Pancreas (tissue), 10 donors: Measurements from ENCODE around the gene HPD. TPM values are rescaled to one million over a fixed set of nuclear protein-coding genes. Genes with fewer than 3 reads are reported as not detected.
A peak's percentile ranks its signal among the peaks of the same experiment; 100 is the strongest.

Experiments used
- ATAC-seq, 4 donors: fragments of 200-7000 bp; cut with Tn5 transposase; one replicate each; pipeline versions ENCODE4 v1.8.0 to v1.9.1; 2020; ENCODE audit warnings: mild to moderate bottlenecking in 4 of 4, moderate library complexity in 4 of 4
- DNase-seq, 6 donors: peaks; one replicate each; pipeline ENCODE4 v3.0.0-alpha.2; 2020
- FAIRE-seq: peaks from 2 replicates; lab custom pipeline; 2012; peaks lifted over from hg19 to GRCh38; lab: Jason Lieb, UNC
- H3K27ac ChIP-seq, 4 donors: fragments of 200-600 bp; sonication (generic); 1 replicate in 3 of 4; 2 replicates in 1 of 4; pipeline versions ENCODE4 v1.5.0 to v1.8.0; 2020
- H3K27me3 ChIP-seq, 4 donors: fragments of 200-600 bp; one replicate each; pipeline ENCODE4 v1.8.0; 2021
- H3K36me3 ChIP-seq, 3 donors: fragments of 200-600 bp; sonication (generic) in 1 of 3; one replicate each; pipeline versions ENCODE4 v1.5.0 to v1.8.0; 2020 to 2021
- H3K4me1 ChIP-seq, 3 donors: fragments of 200-600 bp; one replicate each; pipeline ENCODE4 v1.8.0; 2021
- H3K4me3 ChIP-seq, 4 donors: fragments of 200-600 bp; sonication (generic) in 2 of 4; one replicate each; pipeline versions ENCODE4 v1.5.0 to v1.8.0; 2020 to 2021
- H3K9me3 ChIP-seq, 4 donors: fragments of 200-600 bp; one replicate each; pipeline ENCODE4 v1.8.0; 2021
- CTCF ChIP-seq, 4 donors: fragments of 200-600 bp; sonication (generic) in 3 of 4; IDR thresholded peaks; one replicate each; pipeline versions ENCODE4 v1.5.0 to v1.8.0; 2021; ENCODE audit warnings: antibody characterized with exemption in 4 of 4
- WGBS, 2 donors: extraction: QIAGEN DNeasy Blood & Tissue Kit; methylation state at CpG; one replicate each; pipeline ENCODE4 v1.1.7; 2013; 5-methylcytosine and 5-hydroxymethylcytosine counted together
- intact Hi-C, 3 donors: fragments of 100-400 bp; cut with DNase I; formaldehyde crosslinking; loops; one replicate each; pipeline versions ENCODE4 v1.11.1 to v1.14.2; 2022
- polyA plus RNA-seq, 2 donors: library from polyadenylated mRNA; stranded (reverse); fragments of 200-250 nt; gene quantifications; one replicate each; pipeline ENCODE4 v1.2.3, GENCODE V29; 2013
- total RNA-seq, 6 donors: library from RNA; stranded (reverse); fragmentation: NEBNext Ultra II Directional in 4 of 6; extraction: Animal tissue kit (Norgen Biotek cat#: 25700) in 4 of 6; gene quantifications; one replicate each; pipeline versions ENCODE4 v1.2.1 to v1.2.4, GENCODE V29; 2021 to 2023
- donor health status: healthy with polysubstance abuse.
- donor health status: DM: no; HTN: no; CAD: no; lungs with moderate emphysema.
- donor health status: DM: no; HTN: no; CAD: no.
- donor health status: control.
- donor health status: control.
- donor health status: Bipolar disorder and iron deficiency.
- donor health status: DM: yes; HTN: yes; CAD: no.
- donor health status: DM: no; HTN: no; CAD: no.
- donor health status: DM: no; HTN: no; CAD: no.
- donor health status: DM: yes; HTN: yes; CAD: no.

The HPD gene
- total and polyA plus RNA-seq, 8 donors = 0.71 to 3.9 (median 2.5) TPM

GRCh38 chr12:121806546-121807423 is 51.9 kb downstream of the HPD start:
- Histone ChIP-seq H3K4me1 (peaks cover 0 to 24% (median 4%) of the 10 kb centered on the region in 3 donors), H3K36me3 (peaks cover 0 to 26% (median 20%) of the 10 kb centered on the region in 3 donors), H3K27ac (peak overlapping the region in 3 of 4 donors; percentile 18 to 62 (median 60)), H3K4me3 (peak overlapping the region; percentile 19 to 68 (median 60)), H3K27me3 (no peaks in the 10 kb centered on the region), H3K9me3 (no peaks in the 10 kb centered on the region)
- intact Hi-C loops = no loop called here
- ATAC-seq (peak in 2 of 4 donors; percentile 5 to 8), FAIRE-seq (no peak), DNase-seq (peak in 3 of 6 donors; percentile 38 to 61 (median 60))
- no peak for TF ChIP-seq CTCF (IDR thresholded peaks at IDR 0.05)
- 9 to 10% methylated on average over 19 to 21 of the region's 21 CpGs for whole genome bisulfite sequencing, 2 donors

- H3K27ac ChIP-seq = peak overlapping the region in 3 of 4 donors; percentile 18 to 62 (median 60)
- WGBS, 2 donors = 1 to 2% methylated on average over 15 to 16 of the region's 16 CpGs
- peaks cover 0 to 26% (median 20%) of the 10 kb centered on the region in 3 donors for H3K36me3 ChIP-seq
- DNase-seq = peak in 2 of 6 donors; percentile 50 to 72
- peak overlapping the region; percentile 19 to 68 (median 60) for H3K4me3 ChIP-seq
- no peaks in the 10 kb centered on the region for H3K27me3 ChIP-seq
- no peak for ATAC-seq
- no peaks in the 10 kb centered on the region for H3K9me3 ChIP-seq
- intact Hi-C loops = no loop called here
- TF ChIP-seq CTCF (IDR thresholded peaks at IDR 0.05) = no peak
- H3K4me1 ChIP-seq = peaks cover 0 to 17% (median 4%) of the 10 kb centered on the region in 3 donors
- FAIRE-seq = no peak
These were observed 52.6 kb downstream of the HPD start for GRCh38 chr12:121806009-121806545.

- DNase-seq (peak in 3 of 6 donors; percentile 52 to 69 (median 57)), FAIRE-seq (no peak), ATAC-seq (no peak)
- peak overlapping the region; percentile 48 to 68 (median 60) for H3K4me3 ChIP-seq
- H3K9me3 ChIP-seq = no peaks in the 10 kb centered on the region
- intact Hi-C loops = no loop called here
- 1% methylated on average over 42 to 45 of the region's 45 CpGs for WGBS, 2 donors
- TF ChIP-seq CTCF (IDR thresholded peaks at IDR 0.05) = no peak
- no peaks in the 10 kb centered on the region for H3K27me3 ChIP-seq
- H3K36me3 ChIP-seq = peaks cover 0 to 20% (median 19%) of the 10 kb centered on the region in 3 donors
- peaks cover 0 to 10% (median 4%) of the 10 kb centered on the region in 3 donors for H3K4me1 ChIP-seq
- H3K27ac ChIP-seq = peak overlapping the region; percentile 48 to 100 (median 100)
These were observed 53.3 kb downstream of the HPD start for GRCh38 chr12:121805171-121806008.

- H3K4me3 ChIP-seq = peak overlapping the region; percentile 48 to 68 (median 60)
- DNase-seq (peak in 4 of 6 donors; percentile 40 to 78 (median 66)), FAIRE-seq (no peak), ATAC-seq (no peak)
- H3K27me3 ChIP-seq = no peaks in the 10 kb centered on the region
- 0 to 1% methylated on average over 58 to 63 of the region's 63 CpGs for WGBS, 2 donors
- H3K36me3 ChIP-seq = peaks cover 0 to 12% (median 12%) of the 10 kb centered on the region in 3 donors
- H3K9me3 ChIP-seq = no peaks in the 10 kb centered on the region
- intact Hi-C loops = no loop called here
- peak overlapping the region; percentile 48 to 100 (median 100) for H3K27ac ChIP-seq
- H3K4me1 ChIP-seq = peaks cover 0 to 10% (median 4%) of the 10 kb centered on the region in 3 donors
- TF ChIP-seq CTCF (IDR thresholded peaks at IDR 0.05) = no peak
These were observed 54.1 kb downstream of the HPD start for GRCh38 chr12:121804417-121805111.
